ENCODE measurements around the gene IGFL3.
"Not testable (repeated sequence)": the region's sequence is repeated elsewhere in the genome, so short reads cannot be mapped to it uniquely, and the experiment has no call there.

Gene IGFL3

DNA sequence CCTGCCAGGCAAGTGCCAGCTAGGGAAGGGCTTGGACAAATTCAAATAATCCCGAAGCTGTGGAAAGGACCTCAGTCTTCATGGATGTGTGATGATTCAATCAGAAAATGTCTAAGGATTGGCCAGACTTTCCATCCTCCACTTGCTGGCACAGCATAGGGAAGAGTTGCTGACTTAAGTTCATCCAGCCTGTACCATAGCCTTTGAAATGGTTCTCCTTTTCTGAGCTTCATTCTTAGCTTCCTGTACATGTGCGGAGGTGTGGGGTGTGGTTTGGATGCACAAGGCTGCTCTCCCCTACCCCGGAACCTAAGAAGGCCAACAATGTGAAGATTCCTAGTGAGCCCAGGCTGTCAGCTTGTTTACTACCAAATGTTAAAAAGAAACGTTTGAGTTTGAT, 959 bp upstream of the IGFL3 start:
- no peak for DNase-seq (ENCODE audit: low spot score)

DNA sequence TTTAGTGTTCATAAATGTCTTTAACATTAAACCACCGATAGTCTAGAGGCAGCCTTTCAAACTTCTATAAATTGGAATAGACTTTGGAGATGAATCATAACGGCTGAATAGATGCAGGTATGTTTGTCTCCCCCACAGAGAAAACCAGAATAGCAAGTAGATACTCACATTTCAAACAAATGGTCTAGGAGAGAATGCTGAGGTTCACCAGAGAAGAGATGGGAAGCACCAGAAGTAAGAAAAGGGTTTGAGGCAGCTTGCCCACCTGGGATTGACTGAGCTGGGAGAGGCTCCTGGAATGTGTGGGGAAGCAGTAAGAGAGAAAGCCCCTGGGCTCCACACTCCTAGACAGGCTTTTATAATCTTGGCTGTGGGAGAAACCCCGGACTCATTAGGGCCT, 6.4 kb downstream of the IGFL3 start:
- DNase-seq (ENCODE audit: low spot score): no peak

DNA sequence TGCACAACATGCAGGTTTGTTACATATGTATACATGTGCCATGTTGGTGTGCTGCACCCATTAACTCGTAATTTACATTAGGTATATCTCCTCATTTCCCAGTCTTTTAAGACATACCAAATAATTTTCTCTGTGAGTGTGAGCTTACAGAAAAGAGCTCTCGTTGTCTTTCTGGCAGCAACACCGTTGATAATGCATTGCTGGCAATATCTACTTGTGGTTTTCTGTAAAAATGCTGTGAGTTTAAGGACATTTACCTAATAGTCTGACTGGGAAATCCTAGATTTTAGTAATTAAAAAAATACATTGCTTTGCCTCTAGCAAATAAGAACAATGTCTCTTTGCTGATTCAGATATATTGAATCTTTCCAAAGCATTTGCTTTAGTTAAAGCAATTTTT, 8.4 kb downstream of the IGFL3 start:
- no peak for DNase-seq (ENCODE audit: low spot score)

DNA sequence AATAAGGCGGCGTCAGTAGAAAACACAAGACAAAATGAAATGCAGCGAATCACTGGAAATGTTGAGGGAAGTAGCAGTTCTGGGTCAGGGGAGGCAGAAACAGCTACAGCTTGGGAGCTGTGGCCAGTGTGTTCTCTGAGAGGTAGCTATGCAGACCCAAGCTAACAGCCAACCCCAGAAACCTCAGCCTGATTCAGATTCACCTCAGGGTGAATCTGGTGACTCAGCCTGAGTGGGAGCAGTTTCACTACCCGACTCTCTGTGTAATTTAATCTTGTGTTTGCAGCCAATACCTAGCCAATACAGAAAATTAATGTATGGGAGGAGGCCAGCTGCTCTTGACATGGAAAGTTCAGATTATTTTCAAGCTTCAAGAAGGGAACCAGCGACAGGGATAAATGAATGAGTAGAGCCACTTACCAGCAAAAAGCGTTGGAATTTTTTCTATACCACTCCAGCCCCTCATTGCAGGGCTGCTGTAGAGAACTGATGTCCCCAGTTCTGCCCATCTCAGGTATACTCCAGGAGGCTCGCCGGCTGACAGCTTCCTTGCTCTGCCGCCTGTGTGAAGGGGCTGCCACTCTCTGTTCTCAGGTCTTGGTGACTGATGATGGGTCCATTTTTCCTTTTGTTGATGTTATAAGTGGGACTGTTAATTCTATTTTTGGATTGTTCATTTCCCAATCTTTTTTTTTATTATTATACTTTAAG, 8.9 kb downstream of the IGFL3 start:
- DNase-seq (ENCODE audit: low spot score): no peak

DNA sequence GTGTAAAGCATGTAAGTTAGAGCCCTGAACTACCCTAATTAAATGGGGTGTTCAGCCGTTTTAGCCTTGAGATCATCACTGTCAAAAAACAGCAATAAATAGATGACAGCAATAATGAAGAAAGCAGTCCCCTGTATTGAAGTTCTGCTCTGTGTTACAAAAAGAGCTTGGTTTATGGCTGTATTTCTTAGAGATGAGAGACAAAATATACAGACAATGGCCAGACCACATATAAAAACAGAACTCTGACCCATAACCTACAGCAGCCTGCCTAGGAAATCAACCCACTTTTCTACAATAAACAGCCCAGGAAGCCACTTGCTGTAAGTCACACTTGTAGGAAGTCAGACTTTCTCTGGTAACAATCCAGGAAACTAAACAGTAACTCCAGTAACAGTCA, 10.8 kb downstream of the IGFL3 start:
- DNase-seq (ENCODE audit: low spot score): no peak

DNA sequence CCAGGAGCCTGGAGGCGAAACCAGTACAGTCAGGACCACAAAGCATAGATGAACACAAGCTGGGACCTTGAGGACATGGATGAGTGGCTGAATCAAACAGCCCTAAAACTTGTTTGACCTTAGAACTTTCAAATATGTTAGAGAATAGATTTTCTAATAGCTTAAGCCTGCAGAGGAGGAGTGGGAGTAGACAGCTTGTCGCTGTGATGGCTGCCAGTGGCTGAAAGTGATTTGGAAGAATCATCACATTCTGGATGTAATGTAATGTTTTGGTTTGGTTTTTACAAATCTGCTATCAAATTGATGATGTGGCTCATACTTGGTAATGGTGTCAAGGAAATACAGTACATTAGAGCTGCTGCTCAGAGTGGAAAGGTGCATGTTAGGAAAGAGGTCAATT, 12.0 kb downstream of the IGFL3 start:
- DNase-seq (ENCODE audit: low spot score): no peak

DNA sequence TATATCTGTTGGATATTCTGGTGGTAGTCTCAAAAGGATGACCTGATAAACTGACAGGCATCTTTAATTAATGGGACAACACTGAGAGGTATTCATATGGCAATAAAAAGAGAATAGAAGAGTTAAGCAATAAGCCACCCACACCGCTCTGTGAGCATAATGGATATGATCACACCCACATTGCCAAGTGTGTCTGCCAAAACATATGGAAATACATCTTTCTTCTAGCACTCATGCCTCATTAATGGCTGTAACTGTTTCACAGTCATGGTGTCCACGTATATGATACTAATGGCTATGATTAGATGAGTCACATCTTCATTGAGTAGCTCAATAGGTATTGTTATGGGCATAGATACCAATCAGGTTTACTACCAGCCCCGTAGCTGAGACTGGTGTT, 13.1 kb downstream of the IGFL3 start:
- DNase-seq (ENCODE audit: low spot score): no peak

DNA sequence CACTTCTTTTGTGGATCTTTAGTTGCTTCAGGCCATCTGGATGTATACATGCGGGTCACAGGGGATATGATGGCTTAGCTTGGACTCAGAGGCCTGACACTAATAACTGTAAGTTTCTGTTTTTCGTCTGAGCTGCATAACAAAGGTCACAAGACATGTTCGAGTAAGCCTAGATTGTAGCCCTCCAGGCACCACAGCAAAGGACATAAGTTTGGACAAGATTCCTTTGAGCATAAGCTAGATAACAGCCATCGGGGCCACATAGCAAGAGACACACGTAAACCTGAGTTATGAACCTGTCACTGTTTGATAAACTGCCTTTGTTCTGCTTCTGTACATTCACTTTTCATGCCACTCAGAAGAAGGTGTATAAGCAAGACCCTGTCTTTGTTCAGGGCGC, 14.6 kb downstream of the IGFL3 start:
- DNase-seq (ENCODE audit: low spot score): no peak

DNA sequence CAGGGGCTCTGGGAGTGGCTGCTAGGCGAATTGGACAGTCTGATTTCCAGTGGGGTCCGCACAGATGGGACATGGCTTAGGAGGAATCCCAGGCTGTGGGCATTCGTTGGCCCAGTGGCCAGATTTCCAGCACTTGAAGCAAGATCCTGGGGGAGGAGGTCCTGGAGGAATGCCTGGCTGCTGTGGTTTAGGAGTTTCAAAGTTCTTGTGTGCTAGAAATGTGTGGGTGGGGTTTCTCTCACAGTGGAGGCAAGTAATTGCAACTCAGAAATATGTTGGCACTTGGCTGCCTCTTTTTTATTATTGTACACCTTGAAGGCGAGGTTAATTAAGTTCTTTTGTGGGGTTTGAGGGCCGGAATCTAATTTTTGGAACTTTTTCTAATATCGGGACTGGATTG, 17.1 kb downstream of the IGFL3 start:
- DNase-seq (ENCODE audit: low spot score): no peak

DNA sequence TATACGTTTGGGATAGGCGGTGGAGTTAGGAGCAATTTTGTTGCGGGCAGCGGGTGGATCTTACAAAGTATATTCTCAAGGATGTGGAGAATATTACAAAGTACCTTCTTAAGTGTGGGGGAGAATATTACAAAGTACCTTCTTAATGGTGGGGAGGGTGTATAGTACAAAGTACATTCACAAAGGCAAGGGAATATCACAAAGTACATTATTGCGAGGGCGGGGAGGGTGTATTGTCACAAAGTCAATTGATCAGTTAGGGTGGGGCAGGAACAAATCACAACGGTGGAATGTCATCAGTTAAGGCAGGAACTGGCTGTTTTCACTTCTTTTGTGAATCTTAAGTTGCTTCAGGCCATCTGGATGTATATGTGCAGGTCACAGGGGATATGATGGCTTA, 22.2 kb downstream of the IGFL3 start:
- not testable (repeated sequence) for DNase-seq (ENCODE audit: low spot score)

DNA sequence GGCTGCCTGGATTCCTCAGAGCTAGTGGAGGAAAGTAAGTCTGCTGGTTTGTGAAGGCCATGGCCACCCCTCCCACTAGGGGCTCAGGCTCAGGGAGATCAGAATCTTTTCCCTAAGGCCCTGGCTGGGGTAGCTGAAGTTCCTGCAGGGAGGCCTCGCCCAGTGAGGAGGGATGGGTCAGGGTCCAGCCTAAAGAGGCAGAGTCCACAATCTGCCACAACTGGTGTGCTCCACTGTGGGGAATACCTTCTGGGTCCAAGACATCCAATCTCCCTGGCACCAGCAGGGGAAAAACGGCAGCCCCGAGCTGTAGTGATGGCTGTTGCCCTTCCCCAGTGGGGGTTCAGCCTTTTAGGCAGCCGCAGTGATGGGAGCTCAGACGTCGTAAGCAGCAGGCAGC, 23.2 kb downstream of the IGFL3 start:
- no peak for DNase-seq (ENCODE audit: low spot score)

DNA sequence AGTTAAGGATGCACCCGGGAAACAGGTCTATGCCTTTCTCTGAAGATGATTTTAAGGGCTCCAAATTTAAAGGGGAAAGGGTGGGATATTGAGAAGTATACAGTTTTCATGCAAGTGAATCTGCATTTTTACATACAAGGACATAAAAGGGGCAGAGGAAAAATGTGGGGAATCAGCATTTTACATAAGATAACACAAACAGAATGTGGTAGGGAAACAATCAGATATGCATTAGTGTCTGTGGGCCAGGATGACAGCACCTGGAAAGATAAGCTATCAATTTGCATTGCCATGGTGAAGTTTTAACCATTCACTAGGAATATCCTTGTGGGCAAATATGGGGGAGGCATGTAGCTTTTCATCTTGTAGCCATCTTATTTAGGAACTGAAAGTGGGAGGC, 24.1 kb downstream of the IGFL3 start:
- DNase-seq (ENCODE audit: low spot score): no peak

DNA sequence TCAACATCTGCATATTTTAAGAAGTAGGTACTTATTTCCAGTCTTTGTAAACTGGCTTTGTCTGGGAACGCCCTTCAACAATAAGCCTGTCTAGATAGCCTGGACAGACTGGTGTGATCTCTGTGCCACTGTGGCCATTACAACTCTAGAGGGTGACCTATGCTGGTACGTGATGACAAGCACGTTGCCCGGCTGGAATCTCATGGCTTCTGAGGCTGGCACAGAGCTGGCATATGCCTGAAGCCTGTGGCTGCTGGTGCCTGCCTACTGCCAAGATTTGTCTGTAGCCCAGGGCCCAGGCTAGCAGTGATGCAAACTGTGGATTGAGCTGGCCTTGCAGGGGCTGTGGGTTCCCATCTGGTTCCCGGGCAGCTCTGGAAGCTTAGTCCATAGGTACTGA, 34.0 kb downstream of the IGFL3 start:
- no peak for DNase-seq (ENCODE audit: low spot score)

DNA sequence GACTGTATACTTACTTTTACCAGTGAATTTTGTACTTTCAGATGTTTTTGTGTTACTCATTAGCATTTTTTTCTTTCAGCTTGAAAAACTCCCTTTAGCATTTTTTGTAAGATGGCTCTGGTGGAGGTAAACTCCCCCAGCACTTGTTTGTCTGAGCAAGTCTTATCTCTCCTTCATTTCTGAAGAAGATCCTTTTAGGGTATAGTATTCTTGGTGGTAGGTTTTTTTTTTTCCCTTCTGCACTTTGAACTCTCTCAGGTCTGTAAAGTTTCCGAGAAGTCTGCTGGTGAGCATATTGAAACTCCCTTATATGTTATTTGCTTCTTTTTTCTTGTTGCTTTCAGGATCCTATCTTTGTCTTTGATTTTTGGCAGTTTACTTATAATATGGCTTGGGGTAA, 35.1 kb downstream of the IGFL3 start:
- no peak for DNase-seq (ENCODE audit: low spot score)

DNA sequence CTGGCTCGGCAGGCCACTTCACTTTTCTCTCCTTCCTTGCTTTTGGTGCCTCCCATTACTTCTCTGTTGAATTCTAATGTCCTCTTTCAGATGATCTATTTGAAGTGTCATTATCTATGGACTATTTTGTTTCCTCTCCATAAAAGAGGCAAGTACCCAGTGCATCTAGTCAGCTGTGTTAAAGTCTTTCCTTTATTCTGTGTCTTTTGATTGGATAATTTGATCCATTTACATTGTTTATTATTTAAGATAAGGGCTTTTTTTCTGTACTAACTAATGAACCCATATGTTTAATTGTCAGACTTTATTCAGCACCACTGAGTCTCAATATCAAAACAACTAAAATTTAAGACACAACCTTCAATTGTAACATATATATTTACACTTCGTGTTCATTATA, 36.4 kb downstream of the IGFL3 start:
- DNase-seq (ENCODE audit: low spot score): no peak

DNA sequence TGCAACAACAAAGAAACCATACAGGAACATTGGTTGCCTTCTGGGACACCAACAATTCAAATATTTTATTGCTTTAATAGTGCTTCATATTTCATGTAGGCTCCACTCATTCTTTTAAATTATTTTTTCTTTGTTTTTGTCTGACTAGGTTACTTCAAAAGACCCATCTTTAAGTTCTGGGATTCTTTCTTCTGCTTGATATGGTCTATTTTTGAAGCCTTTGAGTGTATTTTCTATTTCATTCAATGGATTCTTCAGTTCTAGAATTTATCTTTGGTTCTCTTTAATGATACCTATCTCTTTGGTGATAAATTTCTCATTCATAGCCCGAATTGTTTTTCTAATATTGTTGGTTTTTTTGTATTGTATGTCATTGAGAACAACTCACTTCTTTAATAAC, 38.6 kb downstream of the IGFL3 start:
- DNase-seq (ENCODE audit: low spot score): no peak

DNA sequence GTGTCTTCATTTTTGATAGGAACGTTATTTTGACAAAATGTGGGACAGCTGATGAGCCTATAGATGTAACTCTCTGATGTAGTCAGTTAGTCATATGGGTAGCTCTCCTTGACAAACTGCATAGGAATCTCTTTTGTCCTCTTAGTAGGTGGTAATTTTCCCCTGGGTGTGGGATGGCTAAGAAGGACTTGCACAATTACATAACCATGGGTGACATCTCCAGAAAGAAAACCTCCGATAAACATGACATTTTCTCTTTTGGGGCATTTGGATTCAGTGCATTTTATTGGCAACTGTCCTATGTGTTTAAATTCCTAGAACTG, 41.8 kb downstream of the IGFL3 start:
- no peak for DNase-seq (ENCODE audit: low spot score)

DNA sequence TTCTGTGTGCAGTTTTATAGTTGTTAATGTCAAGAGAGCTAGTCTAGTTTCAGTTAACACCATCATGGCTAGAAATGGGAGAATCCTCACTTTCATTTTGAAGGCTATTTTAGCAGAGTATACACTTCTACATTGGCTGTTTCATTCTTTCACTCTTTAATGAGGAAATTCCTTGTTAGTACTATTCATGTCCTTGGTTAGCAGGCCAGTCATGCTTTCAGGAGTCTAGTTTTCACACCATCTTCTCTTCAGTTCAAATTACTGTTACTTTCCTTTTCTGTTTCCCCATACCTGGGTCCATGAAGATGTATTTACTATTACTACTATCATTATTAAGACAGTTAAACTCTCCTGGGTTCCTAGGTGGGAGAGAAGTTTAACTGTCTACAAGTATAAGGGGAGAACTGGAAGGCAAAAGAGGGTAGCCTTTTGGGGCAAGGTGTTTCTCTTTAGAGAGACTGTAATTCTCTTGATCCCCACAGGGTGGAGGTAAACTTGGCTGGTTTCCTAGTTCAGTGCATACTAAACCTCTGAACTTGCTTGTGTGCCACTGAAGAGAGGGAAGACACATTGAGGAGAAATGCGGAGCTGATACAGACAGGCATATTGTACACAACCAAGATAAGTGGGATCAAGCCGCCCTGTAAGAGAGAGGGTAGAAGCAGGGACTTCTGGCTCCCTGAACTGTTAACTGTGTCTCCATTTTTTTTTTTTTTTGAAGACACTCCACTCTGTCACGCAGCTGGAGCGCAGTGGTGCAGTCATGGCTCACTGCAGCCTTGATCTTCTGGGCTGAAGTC, 42.4 kb downstream of the IGFL3 start:
- peak; percentile 50 for DNase-seq (ENCODE audit: low spot score)

DNA sequence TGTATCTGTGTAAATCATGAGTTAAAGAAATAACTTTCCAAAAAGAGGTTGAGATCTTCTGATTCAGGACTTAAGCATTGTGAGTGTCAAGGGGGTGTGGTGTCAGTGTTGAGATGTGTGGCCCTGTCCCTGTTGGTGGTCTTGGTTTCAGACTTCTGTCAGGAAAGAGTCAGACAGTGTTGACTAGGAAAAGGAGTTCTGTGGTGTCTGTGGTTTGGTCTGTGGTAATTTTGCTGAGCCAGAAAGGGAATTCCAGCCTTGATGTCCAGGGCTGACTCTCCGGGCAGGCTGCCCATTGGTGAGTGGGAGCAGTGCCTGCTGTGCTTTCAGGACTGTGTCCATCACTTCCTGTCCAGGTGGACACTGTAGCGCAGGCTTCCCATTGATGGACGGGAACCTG, 43.9 kb downstream of the IGFL3 start:
- DNase-seq (ENCODE audit: low spot score): no peak

DNA sequence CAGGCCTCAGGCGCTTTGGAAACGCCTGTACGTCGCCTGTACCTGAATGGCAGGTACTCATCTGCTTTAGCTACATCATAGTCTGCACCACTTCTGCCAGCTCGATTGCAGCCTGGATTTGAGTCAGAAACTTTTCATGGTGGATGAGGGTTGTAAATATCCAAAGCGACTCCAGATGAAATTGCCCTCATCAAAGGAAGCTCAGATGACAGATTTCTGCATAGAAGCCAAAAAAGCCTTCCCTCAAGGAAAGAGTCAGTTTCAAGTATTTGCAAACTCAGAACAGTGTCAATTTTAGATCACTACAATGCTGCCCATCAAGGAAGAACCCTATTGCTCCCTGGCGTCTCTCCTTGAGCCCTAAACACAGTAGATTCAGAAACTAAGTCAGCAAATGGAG, 44.9 kb downstream of the IGFL3 start:
- no peak for DNase-seq (ENCODE audit: low spot score)

DNA sequence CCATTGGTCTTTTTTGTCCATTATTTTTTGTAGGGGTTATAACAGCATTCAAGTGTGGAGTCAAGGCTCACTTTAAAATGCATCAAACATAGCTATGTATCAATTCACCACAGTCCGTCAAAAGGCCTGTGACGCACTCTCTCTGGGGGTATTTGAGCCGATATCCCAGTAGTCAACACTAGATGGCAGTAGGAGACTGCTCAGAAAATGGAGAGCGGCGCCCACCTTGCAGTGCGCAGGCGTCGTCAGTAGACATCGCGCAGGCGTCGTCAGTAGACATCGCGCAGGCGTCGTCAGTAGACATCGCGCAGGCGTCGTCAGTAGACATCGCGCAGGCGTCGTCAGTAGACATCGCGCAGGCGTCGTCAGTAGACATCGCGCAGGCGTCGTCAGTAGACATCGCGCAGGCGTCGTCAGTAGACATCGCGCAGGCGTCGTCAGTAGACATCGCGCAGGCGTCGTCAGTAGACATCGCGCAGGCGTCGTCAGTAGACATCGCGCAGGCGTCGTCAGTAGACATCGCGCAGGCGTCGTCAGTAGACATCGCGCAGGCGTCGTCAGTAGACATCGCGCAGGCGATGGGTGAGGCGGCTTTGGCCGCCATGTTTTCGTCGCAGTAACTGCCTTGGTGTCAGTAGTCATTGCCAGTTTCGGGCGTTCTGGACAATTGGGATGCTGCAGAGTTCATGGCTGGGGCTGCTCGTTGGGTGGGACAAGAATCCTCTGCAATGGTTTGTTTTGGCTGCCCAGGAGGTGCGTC, 45.7 kb downstream of the IGFL3 start:
- DNase-seq (ENCODE audit: low spot score): peak; percentile 82

DNA sequence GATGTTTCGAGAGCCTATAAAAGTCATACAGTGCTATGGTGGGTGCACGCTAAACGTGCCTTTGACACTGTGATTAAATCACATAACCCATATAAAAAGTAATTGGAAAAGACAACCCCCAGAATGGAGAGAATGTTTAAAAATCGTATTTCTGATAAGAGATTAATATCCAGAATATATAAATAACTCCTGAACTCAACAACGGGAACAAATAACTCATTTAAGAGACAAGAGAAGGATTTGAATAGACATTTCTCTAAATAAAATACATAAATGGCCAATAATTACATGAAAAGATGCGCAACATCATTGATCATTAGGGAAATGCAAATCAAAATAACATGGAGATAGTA, 46.7 kb downstream of the IGFL3 start:
- no peak for DNase-seq (ENCODE audit: low spot score)
